ENCODE data around the gene HSPA12A. TPM values are rescaled to one million over a fixed set of nuclear protein-coding genes. Genes with fewer than 3 reads are reported as not detected.

Gene HSPA12A
- total RNA-seq, 1 donor from 2014 or later: 11.0 TPM

- TF ChIP-seq, protein P1, sequence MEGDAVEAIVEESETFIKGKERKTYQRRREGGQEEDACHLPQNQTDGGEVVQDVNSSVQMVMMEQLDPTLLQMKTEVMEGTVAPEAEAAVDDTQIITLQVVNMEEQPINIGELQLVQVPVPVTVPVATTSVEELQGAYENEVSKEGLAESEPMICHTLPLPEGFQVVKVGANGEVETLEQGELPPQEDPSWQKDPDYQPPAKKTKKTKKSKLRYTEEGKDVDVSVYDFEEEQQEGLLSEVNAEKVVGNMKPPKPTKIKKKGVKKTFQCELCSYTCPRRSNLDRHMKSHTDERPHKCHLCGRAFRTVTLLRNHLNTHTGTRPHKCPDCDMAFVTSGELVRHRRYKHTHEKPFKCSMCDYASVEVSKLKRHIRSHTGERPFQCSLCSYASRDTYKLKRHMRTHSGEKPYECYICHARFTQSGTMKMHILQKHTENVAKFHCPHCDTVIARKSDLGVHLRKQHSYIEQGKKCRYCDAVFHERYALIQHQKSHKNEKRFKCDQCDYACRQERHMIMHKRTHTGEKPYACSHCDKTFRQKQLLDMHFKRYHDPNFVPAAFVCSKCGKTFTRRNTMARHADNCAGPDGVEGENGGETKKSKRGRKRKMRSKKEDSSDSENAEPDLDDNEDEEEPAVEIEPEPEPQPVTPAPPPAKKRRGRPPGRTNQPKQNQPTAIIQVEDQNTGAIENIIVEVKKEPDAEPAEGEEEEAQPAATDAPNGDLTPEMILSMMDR (conservative IDR thresholded peaks at IDR 0.05): no peak
- H3K9me3 Mint-ChIP-seq: peaks cover 8% of the 10 kb centered on the region
- no peak overlapping the region for H3K27ac Mint-ChIP-seq
- H3K27me3 Mint-ChIP-seq: peaks cover 31% of the 10 kb centered on the region
- no peak overlapping the region for H3K4me3 Mint-ChIP-seq
- no peaks in the 10 kb centered on the region for H3K4me1 Mint-ChIP-seq (ENCODE audit: unreplicated experiment)
- no peaks in the 10 kb centered on the region for H3K36me3 Mint-ChIP-seq
- DNase-seq (ENCODE audit: extremely low spot score, unreplicated experiment): no peak
Measured at GRCh38 chr10:116648903-116649302, 93.5 kb downstream of the HSPA12A start.

DNA sequence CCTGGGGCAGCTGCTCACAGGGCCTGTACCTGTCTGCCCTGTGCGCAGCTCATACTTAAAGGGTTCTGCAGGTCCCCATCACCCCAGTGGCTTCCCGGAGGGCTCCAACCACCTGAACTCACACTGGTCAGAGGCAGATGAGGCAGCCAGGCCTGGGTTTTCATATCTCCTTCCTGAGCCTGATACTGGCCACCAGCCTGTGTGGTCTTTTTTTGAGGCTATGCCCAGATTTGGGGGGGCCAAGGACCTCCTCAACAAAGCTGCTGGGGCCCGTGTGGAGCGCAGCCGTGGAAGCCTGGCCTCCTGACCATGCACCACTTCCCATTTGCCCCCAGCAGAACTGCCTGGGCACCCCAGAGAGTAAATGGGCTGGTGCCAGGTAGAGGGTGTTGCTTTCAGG, 95.9 kb downstream of the HSPA12A start:
- H3K27me3 Mint-ChIP-seq: peaks cover 35% of the 10 kb centered on the region
- no peaks in the 10 kb centered on the region for H3K36me3 Mint-ChIP-seq
- DNase-seq (ENCODE audit: extremely low spot score, unreplicated experiment): no peak
- H3K4me3 Mint-ChIP-seq: no peak overlapping the region
- TF ChIP-seq, protein P1 (conservative IDR thresholded peaks at IDR 0.05): no peak
- H3K27ac Mint-ChIP-seq: no peak overlapping the region
- peaks cover 8% of the 10 kb centered on the region for H3K9me3 Mint-ChIP-seq
- H3K4me1 Mint-ChIP-seq (ENCODE audit: unreplicated experiment): no peaks in the 10 kb centered on the region

DNA sequence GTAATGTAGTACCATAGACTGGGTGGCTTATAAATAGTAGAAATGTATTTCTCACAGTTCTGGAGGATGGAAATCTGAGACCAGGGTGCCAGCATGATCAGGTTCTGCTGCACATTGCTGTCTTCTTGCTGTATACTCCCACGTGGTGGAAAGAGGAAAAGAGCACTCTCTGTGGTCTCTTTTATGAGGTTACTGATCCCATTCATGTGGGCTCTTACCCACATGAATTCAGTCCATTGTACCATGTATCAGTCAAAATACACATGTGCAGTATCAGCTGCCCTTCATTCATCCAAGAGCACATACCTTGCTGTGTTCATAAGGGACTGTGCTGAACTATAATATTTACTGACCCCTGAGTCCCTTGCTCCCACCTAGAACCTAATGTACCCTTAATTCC, 104.5 kb downstream of the HSPA12A start:
- Mint-ChIP-seq H3K9me3 (peaks cover 9% of the 10 kb centered on the region), H3K27ac (no peak overlapping the region), H3K27me3 (peaks cover 23% of the 10 kb centered on the region), H3K4me3 (no peak overlapping the region), H3K4me1 (ENCODE audit: unreplicated experiment) (no peaks in the 10 kb centered on the region), H3K36me3 (no peaks in the 10 kb centered on the region)
- no peak for DNase-seq (ENCODE audit: extremely low spot score, unreplicated experiment)
- TF ChIP-seq, protein P1 (conservative IDR thresholded peaks at IDR 0.05): no peak

- H3K27ac Mint-ChIP-seq: no peak overlapping the region
- TF ChIP-seq, protein P1 (conservative IDR thresholded peaks at IDR 0.05): no peak
Measured at GRCh38 chr10:116636976-116637375, 105.4 kb downstream of the HSPA12A start.

GRCh38 chr10:116636385-116636784, 106.0 kb downstream of the HSPA12A start:
- H3K4me1 Mint-ChIP-seq (ENCODE audit: unreplicated experiment): no peaks in the 10 kb centered on the region
- no peak overlapping the region for H3K4me3 Mint-ChIP-seq
- peaks cover 17% of the 10 kb centered on the region for H3K27me3 Mint-ChIP-seq
- DNase-seq (ENCODE audit: extremely low spot score, unreplicated experiment): no peak
- TF ChIP-seq, protein P1 (conservative IDR thresholded peaks at IDR 0.05): no peak
- no peak overlapping the region for H3K27ac Mint-ChIP-seq
- H3K9me3 Mint-ChIP-seq: peaks cover 9% of the 10 kb centered on the region
- no peaks in the 10 kb centered on the region for H3K36me3 Mint-ChIP-seq

More at GRCh38 chr10:116636976-116637375, 105.4 kb downstream of the HSPA12A start:
- H3K4me3 Mint-ChIP-seq: no peak overlapping the region
- no peaks in the 10 kb centered on the region for H3K36me3 Mint-ChIP-seq
- H3K9me3 Mint-ChIP-seq: peaks cover 9% of the 10 kb centered on the region
- H3K4me1 Mint-ChIP-seq (ENCODE audit: unreplicated experiment): no peaks in the 10 kb centered on the region
- peaks cover 17% of the 10 kb centered on the region for H3K27me3 Mint-ChIP-seq
- no peak for DNase-seq (ENCODE audit: extremely low spot score, unreplicated experiment)

All from type B pancreatic cell (in vitro differentiated cells).